ENCODE measurements around the gene TSR1. TPM values are rescaled to one million over a fixed set of nuclear protein-coding genes. Genes with fewer than 3 reads are reported as not detected.

TSR1 gene
- total and polyA plus RNA-seq, 2 experiments from 2014 or later = 34.0 to 52.6 TPM

DNA sequence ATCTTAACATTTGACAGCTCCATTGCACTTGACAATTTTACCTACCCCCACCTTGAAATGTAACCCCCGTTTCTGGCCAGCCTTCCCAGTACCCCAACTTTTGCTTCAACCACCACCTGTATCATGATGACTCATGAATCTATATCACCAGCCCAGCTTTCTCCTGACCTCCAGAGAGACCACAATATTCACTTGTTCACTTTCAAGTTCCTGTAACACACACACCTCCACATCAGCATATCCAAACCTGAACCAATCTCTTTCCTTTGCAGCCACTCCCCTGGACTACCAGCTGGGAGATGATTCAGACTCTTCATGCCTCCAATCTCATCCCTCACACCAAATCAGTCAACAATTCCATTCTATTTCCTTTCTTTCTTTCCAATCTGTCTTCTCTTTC is 40.7 kb downstream of the TSR1 start:
- H3K36me3 ChIP-seq = peaks cover 59% of the 10 kb centered on the region
- no peak overlapping the region for H3K27ac ChIP-seq
- no peak for TF ChIP-seq CTCF (IDR thresholded peaks at IDR 0.05; ENCODE audit: low read depth, low read length)
- H3K9me3 ChIP-seq (ENCODE audit: low read depth) = no peaks in the 10 kb centered on the region
- no peak overlapping the region for H3K4me3 ChIP-seq
- DNase-seq (ENCODE audit: low read depth in 1 of 2, low spot score in 1 of 2) = no peak
- H3K4me1 ChIP-seq (ENCODE audit: low read depth) = no peaks in the 10 kb centered on the region
- H3K27me3 ChIP-seq = no peaks in the 10 kb centered on the region

DNA sequence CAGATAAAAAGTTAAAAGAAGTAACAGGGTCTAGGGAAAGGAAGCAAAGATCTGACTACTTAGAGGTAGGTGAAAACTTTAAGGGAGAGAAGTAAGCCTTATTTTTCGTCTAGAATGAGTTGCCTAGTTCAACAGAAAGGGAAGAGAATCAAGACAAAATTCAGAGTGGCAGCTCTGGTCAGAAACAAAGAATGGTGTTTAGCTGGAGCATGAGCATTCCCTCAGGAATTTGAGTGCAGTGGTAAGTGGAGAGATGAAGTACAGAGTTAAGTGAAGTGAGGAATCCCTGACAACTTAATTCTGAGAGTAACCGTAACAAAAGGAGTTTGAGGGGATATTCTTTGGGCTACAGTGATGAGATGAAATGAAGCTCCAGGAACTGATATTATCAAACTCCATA is 44.2 kb downstream of the TSR1 start:
- Histone ChIP-seq H3K9me3 (ENCODE audit: low read depth) (no peaks in the 10 kb centered on the region), H3K27me3 (no peaks in the 10 kb centered on the region), H3K36me3 (peaks cover 44% of the 10 kb centered on the region), H3K4me3 (no peak overlapping the region), H3K4me1 (ENCODE audit: low read depth) (no peaks in the 10 kb centered on the region), H3K27ac (peak overlapping the region; percentile 80)
- peak in 1 of 2 donors; percentile 16 for DNase-seq (ENCODE audit: low read depth in 1 of 2, low spot score in 1 of 2)
- TF ChIP-seq CTCF (IDR thresholded peaks at IDR 0.05; ENCODE audit: low read depth, low read length) = no peak

- TF ChIP-seq CTCF (IDR thresholded peaks at IDR 0.05; ENCODE audit: low read depth, low read length) = no peak
- no peaks in the 10 kb centered on the region for H3K9me3 ChIP-seq (ENCODE audit: low read depth)
- no peaks in the 10 kb centered on the region for H3K27me3 ChIP-seq
These were observed 46.3 kb downstream of the TSR1 start for GRCh38 chr17:2289878-2290478.

DNA sequence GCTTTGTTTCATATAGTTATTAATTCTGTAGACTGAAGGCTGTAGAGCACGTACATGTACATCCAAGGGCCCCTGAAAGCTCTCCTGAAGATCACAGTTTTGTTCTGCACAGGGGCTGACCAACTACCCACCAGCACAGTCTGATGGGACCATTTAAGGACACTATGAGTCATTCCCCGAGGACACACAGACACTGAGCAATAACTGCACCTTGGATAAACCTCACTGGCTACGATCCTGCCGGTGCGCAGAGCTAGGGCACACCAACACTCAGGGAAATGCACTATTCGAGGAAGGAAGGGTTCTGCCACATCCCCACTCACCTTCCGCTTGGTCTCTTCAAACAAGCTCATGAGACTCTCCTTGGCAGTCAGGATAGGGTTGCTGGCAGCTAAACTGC is 53.0 kb downstream of the TSR1 start:
- H3K27ac ChIP-seq = no peak overlapping the region
- H3K27me3 ChIP-seq = no peaks in the 10 kb centered on the region
- no peaks in the 10 kb centered on the region for H3K9me3 ChIP-seq (ENCODE audit: low read depth)
- no peaks in the 10 kb centered on the region for H3K4me1 ChIP-seq (ENCODE audit: low read depth)
- peaks cover 52% of the 10 kb centered on the region for H3K36me3 ChIP-seq
- TF ChIP-seq CTCF (IDR thresholded peaks at IDR 0.05; ENCODE audit: low read depth, low read length) = no peak
- DNase-seq (ENCODE audit: low read depth in 1 of 2, low spot score in 1 of 2) = no peak
- H3K4me3 ChIP-seq = no peak overlapping the region

More at GRCh38 chr17:2289878-2290478, 46.3 kb downstream of the TSR1 start:
- H3K27ac ChIP-seq = no peak overlapping the region
- peaks cover 32% of the 10 kb centered on the region for H3K36me3 ChIP-seq
- DNase-seq (ENCODE audit: low read depth in 1 of 2, low spot score in 1 of 2) = no peak
- H3K4me1 ChIP-seq (ENCODE audit: low read depth) = no peaks in the 10 kb centered on the region
- H3K4me3 ChIP-seq = no peak overlapping the region

GRCh38 chr17:2282297-2282873 is 53.9 kb downstream of the TSR1 start:
- Histone ChIP-seq H3K27ac (no peak overlapping the region), H3K27me3 (no peaks in the 10 kb centered on the region), H3K9me3 (ENCODE audit: low read depth) (no peaks in the 10 kb centered on the region), H3K4me3 (no peak overlapping the region), H3K4me1 (ENCODE audit: low read depth) (no peaks in the 10 kb centered on the region), H3K36me3 (peaks cover 54% of the 10 kb centered on the region)
- peak; percentile 52 for TF ChIP-seq CTCF (IDR thresholded peaks at IDR 0.05; ENCODE audit: low read depth, low read length)
- peak; percentile 61 to 89 for DNase-seq (ENCODE audit: low read depth in 1 of 2, low spot score in 1 of 2)
